ENCODE measurements around the gene ANKRD34A. TPM values are rescaled to one million over a fixed set of nuclear protein-coding genes. Genes with fewer than 3 reads are reported as not detected.

The ANKRD34A gene
- total RNA-seq, 1 donor from 2014 or later, result 0.49 TPM

GRCh38 chr1:145957443-145958319 lies 6.7 kb downstream of the ANKRD34A start, which contains the start of gene LIX1L:
Gene LIX1L (minus strand): TSS chr1:145958017. CDS start chr1:145957927, 90 bp downstream.
- Mint-ChIP-seq H3K9me3 (no peaks in the 10 kb centered on the region), H3K4me3 (peak within 1 kb of the TSS; percentile 90), H3K36me3 (ENCODE audit: low read depth) (no peaks in the 10 kb centered on the region), H3K27ac (ENCODE audit: unreplicated experiment) (peak within 1 kb of the TSS; percentile 54), H3K27me3 (ENCODE audit: low read depth) (peaks cover 29% of the 10 kb centered on the region), H3K4me1 (peaks cover 63% of the 10 kb centered on the region)
- TF ChIP-seq CTCF (conservative IDR thresholded peaks at IDR 0.05), result no peak
- peak; percentile 90 for DNase-seq (ENCODE audit: low read depth, low spot score)

- peak overlapping the region; percentile 54 for H3K27ac Mint-ChIP-seq (ENCODE audit: unreplicated experiment)
- H3K27me3 Mint-ChIP-seq (ENCODE audit: low read depth), result peaks cover 23% of the 10 kb centered on the region
- H3K4me1 Mint-ChIP-seq, result peaks cover 61% of the 10 kb centered on the region
- no peaks in the 10 kb centered on the region for H3K9me3 Mint-ChIP-seq
- DNase-seq (ENCODE audit: low read depth, low spot score), result no peak
- H3K36me3 Mint-ChIP-seq (ENCODE audit: low read depth), result no peaks in the 10 kb centered on the region
- no peak for TF ChIP-seq CTCF (conservative IDR thresholded peaks at IDR 0.05)
- peak overlapping the region; percentile 89 for H3K4me3 Mint-ChIP-seq
These were observed 7.5 kb downstream of the ANKRD34A start for GRCh38 chr1:145956781-145957442.

- Mint-ChIP-seq H3K36me3 (ENCODE audit: low read depth) (no peaks in the 10 kb centered on the region), H3K4me1 (peaks cover 62% of the 10 kb centered on the region), H3K4me3 (peak overlapping the region; percentile 89)
These were observed 8.0 kb downstream of the ANKRD34A start for GRCh38 chr1:145956361-145956760.

GRCh38 chr1:145955436-145955835 lies 8.9 kb downstream of the ANKRD34A start:
- no peak for DNase-seq (ENCODE audit: low read depth, low spot score)
- no peak overlapping the region for H3K27ac Mint-ChIP-seq (ENCODE audit: unreplicated experiment)
- H3K4me1 Mint-ChIP-seq, result peaks cover 65% of the 10 kb centered on the region
- TF ChIP-seq CTCF (conservative IDR thresholded peaks at IDR 0.05), result no peak
- H3K36me3 Mint-ChIP-seq (ENCODE audit: low read depth), result no peaks in the 10 kb centered on the region
- H3K4me3 Mint-ChIP-seq, result peak overlapping the region; percentile 89
- no peaks in the 10 kb centered on the region for H3K9me3 Mint-ChIP-seq
- peaks cover 9% of the 10 kb centered on the region for H3K27me3 Mint-ChIP-seq (ENCODE audit: low read depth)

More at GRCh38 chr1:145956361-145956760, 8.0 kb downstream of the ANKRD34A start:
- no peak for DNase-seq (ENCODE audit: low read depth, low spot score)
- Mint-ChIP-seq H3K9me3 (no peaks in the 10 kb centered on the region), H3K27me3 (ENCODE audit: low read depth) (peaks cover 17% of the 10 kb centered on the region), H3K27ac (ENCODE audit: unreplicated experiment) (no peak overlapping the region)
- no peak for TF ChIP-seq CTCF (conservative IDR thresholded peaks at IDR 0.05)

- Mint-ChIP-seq H3K9me3 (no peaks in the 10 kb centered on the region), H3K36me3 (ENCODE audit: low read depth) (no peaks in the 10 kb centered on the region), H3K4me1 (peaks cover 59% of the 10 kb centered on the region), H3K27ac (ENCODE audit: unreplicated experiment) (no peak overlapping the region), H3K27me3 (ENCODE audit: low read depth) (peaks cover 3% of the 10 kb centered on the region), H3K4me3 (peak overlapping the region; percentile 4)
- TF ChIP-seq CTCF (conservative IDR thresholded peaks at IDR 0.05), result no peak
- DNase-seq (ENCODE audit: low read depth, low spot score), result no peak
These were observed 10.5 kb downstream of the ANKRD34A start for GRCh38 chr1:145953861-145954260.

All from neural crest cell (in vitro differentiated cells).